Activated B cell treated with CpG ODN at 0.5 μM for 24 hours (primary cell): Measurements from ENCODE around the gene WDR38. TPM values are rescaled to one million over a fixed set of nuclear protein-coding genes. Genes with fewer than 3 reads are reported as not detected.
"Not testable (repeated sequence)": the region's sequence is repeated elsewhere in the genome, so short reads cannot be mapped to it uniquely, and the experiment has no call there.

Experiments
- ATAC-seq: fragments of 200-7000 bp; cut with Tn5 transposase; one replicate; pipeline ENCODE4 v1.10.0; 2021; ENCODE audit warnings: low read depth, mild to moderate bottlenecking, moderate library complexity
- CTCF ChIA-PET: fragments of 350-600 bp; sonication (Branson Sonifier 250); formaldehyde crosslinking; loops from one replicate; lab custom pipeline; 2021; ENCODE audit warnings: antibody characterized with exemption; lab: Charles Lee
- POLR2A ChIA-PET: fragments of 350-600 bp; sonication (Branson Sonifier 250); formaldehyde crosslinking; loops from one replicate; lab custom pipeline; 2021; ENCODE audit warnings: antibody characterized with exemption; lab: Charles Lee
- DNase-seq: peaks from one replicate; pipeline ENCODE4 v3.0.0; 2022
- H3K27ac Mint-ChIP-seq: one replicate; pipeline ENCODE4 v1.8.0; 2020; ENCODE audit warnings: mixed read lengths
- H3K27me3 Mint-ChIP-seq: one replicate; pipeline ENCODE4 v1.8.0; 2021; ENCODE audit warnings: mixed read lengths
- H3K36me3 Mint-ChIP-seq: one replicate; pipeline ENCODE4 v1.8.0; 2021; ENCODE audit warnings: low read depth, mixed read lengths
- H3K4me1 Mint-ChIP-seq: one replicate; pipeline ENCODE4 v1.8.0; 2021; ENCODE audit warnings: mixed read lengths
- H3K4me3 Mint-ChIP-seq: one replicate; pipeline ENCODE4 v1.8.0; 2020; ENCODE audit warnings: mild to moderate bottlenecking, mixed read lengths
- H3K9me3 Mint-ChIP-seq: one replicate; pipeline ENCODE4 v1.8.0; 2020; ENCODE audit warnings: mixed read lengths
- CTCF ChIP-seq: fragments of 200-600 bp; IDR thresholded peaks from one replicate; pipeline ENCODE4 v1.8.0; 2022; ENCODE audit warnings: antibody characterized with exemption, mild to moderate bottlenecking
- intact Hi-C: fragments of 100-400 bp; cut with micrococcal nuclease; formaldehyde crosslinking; loops from one replicate; pipeline ENCODE4 v1.15.1; 2024
- total RNA-seq: library from RNA; stranded (reverse); gene quantifications from 2 replicates; pipeline ENCODE4 v1.2.3, GENCODE V29; 2022

The WDR38 gene
- total RNA-seq, 1 donor from 2014 or later, result not detected

- ATAC-seq, result no peak
- intact Hi-C loops, result no loop called here
- Mint-ChIP-seq H3K4me3 (no peak overlapping the region), H3K27ac (no peak overlapping the region), H3K4me1 (no peaks in the 10 kb centered on the region), H3K36me3 (no peaks in the 10 kb centered on the region), H3K9me3 (no peaks in the 10 kb centered on the region), H3K27me3 (peaks cover 4% of the 10 kb centered on the region)
- no peak for TF ChIP-seq CTCF
- no peak for DNase-seq
- POLR2A ChIA-PET, result no interaction called here
- CTCF ChIA-PET, result interaction anchor here (1.7 kb wide), 1 partner anchor 57 kb away, joined by 4 read pairs; no protein-coding TSS in a partner anchor
These were observed 21.5 kb upstream of the WDR38 start for GRCh38 chr9:124831642-124832364.

- DNase-seq, result no peak
- intact Hi-C loops, result no loop called here
- ATAC-seq, result no peak
- POLR2A ChIA-PET, result no interaction called here
- Mint-ChIP-seq H3K27ac (no peak overlapping the region), H3K4me3 (no peak overlapping the region), H3K27me3 (peaks cover 13% of the 10 kb centered on the region), H3K9me3 (no peaks in the 10 kb centered on the region), H3K36me3 (no peaks in the 10 kb centered on the region), H3K4me1 (no peaks in the 10 kb centered on the region)
- no peak for TF ChIP-seq CTCF
- CTCF ChIA-PET, result interaction anchor here (0.9 kb wide), 1 partner anchor 19 kb away, joined by 3 read pairs; the partner anchor contains the start of gene WDR38
These were observed 18.7 kb upstream of the WDR38 start for GRCh38 chr9:124834591-124834990.

GRCh38 chr9:124835026-124835557, 18.2 kb upstream of the WDR38 start:
- no peaks in the 10 kb centered on the region for H3K36me3 Mint-ChIP-seq
- no peak overlapping the region for H3K27ac Mint-ChIP-seq
- ATAC-seq (no peak), DNase-seq (no peak)
- POLR2A ChIA-PET, result interaction anchor here (0.7 kb wide), 1 partner anchor 11 kb away, joined by 3 read pairs; no protein-coding TSS in a partner anchor
- H3K4me3 Mint-ChIP-seq, result no peak overlapping the region
- no peak for TF ChIP-seq CTCF
- H3K4me1 Mint-ChIP-seq, result no peaks in the 10 kb centered on the region
- peaks cover 13% of the 10 kb centered on the region for H3K27me3 Mint-ChIP-seq
- CTCF ChIA-PET, result interaction anchor here (0.9 kb wide), 1 partner anchor 18 kb away, joined by 3 read pairs; the partner anchor contains the start of gene WDR38
- H3K9me3 Mint-ChIP-seq, result no peaks in the 10 kb centered on the region
- intact Hi-C loops, result loop anchor here (5.0 kb wide), 1 partner anchor 33 kb away; no protein-coding TSS in a partner anchor

- H3K4me1 Mint-ChIP-seq, CTCF ChIA-PET, H3K36me3 Mint-ChIP-seq, H3K9me3 Mint-ChIP-seq, ATAC-seq, POLR2A ChIA-PET, H3K27ac Mint-ChIP-seq, DNase-seq, H3K4me3 Mint-ChIP-seq: not testable (repeated sequence)
- H3K27me3 Mint-ChIP-seq, result peaks cover 13% of the 10 kb centered on the region
- intact Hi-C loops, result loop anchor here (5.0 kb wide), 1 partner anchor 36 kb away; no protein-coding TSS in a partner anchor
These were observed 15.1 kb upstream of the WDR38 start for GRCh38 chr9:124838132-124838531.

- H3K36me3 Mint-ChIP-seq, H3K4me3 Mint-ChIP-seq, DNase-seq, CTCF ChIA-PET, ATAC-seq, POLR2A ChIA-PET, H3K27ac Mint-ChIP-seq, H3K4me1 Mint-ChIP-seq, H3K9me3 Mint-ChIP-seq: not testable (repeated sequence)
- intact Hi-C loops, result loop anchor here (5.0 kb wide), 1 partner anchor 36 kb away; no protein-coding TSS in a partner anchor
- H3K27me3 Mint-ChIP-seq, result peaks cover 13% of the 10 kb centered on the region
These were observed 14.5 kb upstream of the WDR38 start for GRCh38 chr9:124838567-124839275.
